Type B pancreatic cell (in vitro differentiated cells): Measurements from ENCODE around the gene SPIC. TPM values are rescaled to one million over a fixed set of nuclear protein-coding genes. Genes with fewer than 3 reads are reported as not detected.

Experiments used
- DNase-seq: peaks from one replicate; pipeline ENCODE4 v3.0.0; 2021; ENCODE audit warnings: mixed read lengths; ENCODE audit not compliant: unreplicated experiment; ENCODE audit errors: extremely low spot score
- H3K27ac Mint-ChIP-seq: 2 replicates; pipeline ENCODE4 v1.8.0; 2021; ENCODE audit warnings: mild to moderate bottlenecking, mixed read lengths
- H3K27me3 Mint-ChIP-seq: 2 replicates; pipeline ENCODE4 v1.8.0; 2021; ENCODE audit warnings: mixed read lengths
- H3K36me3 Mint-ChIP-seq: 2 replicates; pipeline ENCODE4 v1.8.0; 2021; ENCODE audit warnings: mixed read lengths
- H3K4me1 Mint-ChIP-seq: one replicate; pipeline ENCODE4 v1.8.0; 2021; ENCODE audit warnings: mixed read lengths; ENCODE audit not compliant: unreplicated experiment
- H3K4me3 Mint-ChIP-seq: 2 replicates; pipeline ENCODE4 v1.8.0; 2021; ENCODE audit warnings: mild to moderate bottlenecking, mixed read lengths
- H3K9me3 Mint-ChIP-seq: 2 replicates; pipeline ENCODE4 v1.8.0; 2021; ENCODE audit warnings: mixed read lengths
- total RNA-seq: library from RNA; stranded (reverse); gene quantifications from 2 replicates; pipeline ENCODE4 v1.2.1, GENCODE V29; 2021; ENCODE audit warnings: low replicate concordance
- TF ChIP-seq, protein P1 (sequence below): fragments of 200-600 bp; sonication (generic); conservative IDR thresholded peaks from 2 replicates; pipeline ENCODE4 v1.5.0; 2021; ENCODE audit warnings: antibody characterized with exemption, mild to moderate bottlenecking

The SPIC gene
- total RNA-seq, 1 donor from 2014 or later = not detected

- H3K4me1 Mint-ChIP-seq = no peaks in the 10 kb centered on the region
- H3K9me3 Mint-ChIP-seq = no peaks in the 10 kb centered on the region
- H3K27ac Mint-ChIP-seq = no peak overlapping the region
- peaks cover 3% of the 10 kb centered on the region for H3K27me3 Mint-ChIP-seq
- H3K36me3 Mint-ChIP-seq = no peaks in the 10 kb centered on the region
- TF ChIP-seq, protein P1, sequence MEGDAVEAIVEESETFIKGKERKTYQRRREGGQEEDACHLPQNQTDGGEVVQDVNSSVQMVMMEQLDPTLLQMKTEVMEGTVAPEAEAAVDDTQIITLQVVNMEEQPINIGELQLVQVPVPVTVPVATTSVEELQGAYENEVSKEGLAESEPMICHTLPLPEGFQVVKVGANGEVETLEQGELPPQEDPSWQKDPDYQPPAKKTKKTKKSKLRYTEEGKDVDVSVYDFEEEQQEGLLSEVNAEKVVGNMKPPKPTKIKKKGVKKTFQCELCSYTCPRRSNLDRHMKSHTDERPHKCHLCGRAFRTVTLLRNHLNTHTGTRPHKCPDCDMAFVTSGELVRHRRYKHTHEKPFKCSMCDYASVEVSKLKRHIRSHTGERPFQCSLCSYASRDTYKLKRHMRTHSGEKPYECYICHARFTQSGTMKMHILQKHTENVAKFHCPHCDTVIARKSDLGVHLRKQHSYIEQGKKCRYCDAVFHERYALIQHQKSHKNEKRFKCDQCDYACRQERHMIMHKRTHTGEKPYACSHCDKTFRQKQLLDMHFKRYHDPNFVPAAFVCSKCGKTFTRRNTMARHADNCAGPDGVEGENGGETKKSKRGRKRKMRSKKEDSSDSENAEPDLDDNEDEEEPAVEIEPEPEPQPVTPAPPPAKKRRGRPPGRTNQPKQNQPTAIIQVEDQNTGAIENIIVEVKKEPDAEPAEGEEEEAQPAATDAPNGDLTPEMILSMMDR = no peak
- H3K4me3 Mint-ChIP-seq = no peak overlapping the region
- DNase-seq = no peak
Observed at GRCh38 chr12:101491329-101491728, 16.2 kb downstream of the SPIC start.

DNA sequence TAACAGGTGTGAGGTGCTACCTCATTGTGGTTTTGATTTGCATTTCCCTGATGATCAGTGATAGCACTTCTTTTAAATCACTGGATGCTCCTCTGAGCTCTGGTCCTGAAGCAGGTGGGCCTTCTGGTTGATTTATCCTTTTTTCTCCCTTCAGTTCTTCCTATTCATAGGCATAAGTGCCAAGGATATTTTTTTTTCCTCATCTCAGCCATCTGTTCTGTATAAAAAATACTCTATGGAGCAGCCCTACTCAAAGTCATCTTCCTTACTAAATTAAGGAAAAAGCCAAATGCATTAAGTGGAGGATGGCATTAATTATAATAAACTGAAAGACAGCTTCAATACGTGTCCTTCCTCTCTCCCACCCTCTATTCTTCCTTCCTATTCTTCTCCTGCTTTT, 18.4 kb downstream of the SPIC start:
- no peak overlapping the region for H3K4me3 Mint-ChIP-seq
- H3K4me1 Mint-ChIP-seq = no peaks in the 10 kb centered on the region
- no peaks in the 10 kb centered on the region for H3K36me3 Mint-ChIP-seq
- DNase-seq = no peak
- H3K27ac Mint-ChIP-seq = no peak overlapping the region
- H3K9me3 Mint-ChIP-seq = no peaks in the 10 kb centered on the region
- TF ChIP-seq, protein P1 = no peak
- H3K27me3 Mint-ChIP-seq = peaks cover 3% of the 10 kb centered on the region

- no peak for DNase-seq
- Mint-ChIP-seq H3K27ac (no peak overlapping the region), H3K27me3 (peaks cover 3% of the 10 kb centered on the region), H3K4me3 (no peak overlapping the region), H3K9me3 (peaks cover 7% of the 10 kb centered on the region), H3K36me3 (no peaks in the 10 kb centered on the region), H3K4me1 (no peaks in the 10 kb centered on the region)
- TF ChIP-seq, protein P1 = no peak
Observed at GRCh38 chr12:101498252-101498651, 23.1 kb downstream of the SPIC start.

GRCh38 chr12:101501410-101501995, 26.4 kb downstream of the SPIC start:
- H3K4me1 Mint-ChIP-seq = no peaks in the 10 kb centered on the region
- H3K27ac Mint-ChIP-seq = no peak overlapping the region
- H3K4me3 Mint-ChIP-seq = no peak overlapping the region
- H3K36me3 Mint-ChIP-seq = no peaks in the 10 kb centered on the region
- no peak for DNase-seq
- H3K9me3 Mint-ChIP-seq = peaks cover 7% of the 10 kb centered on the region
- TF ChIP-seq, protein P1 = no peak
- H3K27me3 Mint-ChIP-seq = peaks cover 5% of the 10 kb centered on the region

- no peak overlapping the region for H3K4me3 Mint-ChIP-seq
- TF ChIP-seq, protein P1 = no peak
- H3K27me3 Mint-ChIP-seq = peaks cover 3% of the 10 kb centered on the region
- DNase-seq = no peak
- H3K9me3 Mint-ChIP-seq = no peaks in the 10 kb centered on the region
- H3K27ac Mint-ChIP-seq = no peak overlapping the region
- H3K36me3 Mint-ChIP-seq = no peaks in the 10 kb centered on the region
- H3K4me1 Mint-ChIP-seq = no peaks in the 10 kb centered on the region
Observed at GRCh38 chr12:101521136-101521535, 46.0 kb downstream of the SPIC start.

DNA sequence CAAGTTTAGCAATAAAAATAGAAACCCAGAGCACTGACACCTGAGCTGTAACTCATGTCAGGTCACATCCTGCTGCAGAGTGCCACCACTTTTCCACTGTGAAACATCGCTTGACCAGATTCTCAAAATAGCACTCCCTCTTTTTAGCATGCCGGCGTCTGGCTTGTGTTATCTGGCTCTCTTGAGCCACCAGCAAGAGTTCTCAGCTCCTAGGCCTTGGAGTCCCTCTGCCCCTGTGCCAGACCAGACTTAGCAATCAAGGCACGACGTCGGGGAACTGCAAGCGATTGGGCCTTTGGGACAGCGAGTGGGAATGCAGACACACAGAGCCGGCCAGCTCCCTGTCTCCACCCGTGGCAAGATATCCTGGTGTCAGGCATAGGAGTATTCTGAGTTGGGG, 52.5 kb downstream of the SPIC start:
- H3K27me3 Mint-ChIP-seq = peaks cover 3% of the 10 kb centered on the region
- H3K36me3 Mint-ChIP-seq = no peaks in the 10 kb centered on the region
- no peak overlapping the region for H3K27ac Mint-ChIP-seq
- no peak for DNase-seq
- H3K9me3 Mint-ChIP-seq = no peaks in the 10 kb centered on the region
- H3K4me1 Mint-ChIP-seq = no peaks in the 10 kb centered on the region
- TF ChIP-seq, protein P1 = no peak
- no peak overlapping the region for H3K4me3 Mint-ChIP-seq
